GM19193 (cell line): ENCODE data around the gene DBN1.

Source experiments
- POLR2A ChIP-seq: IDR thresholded peaks from 4 replicates; pipeline ENCODE4 v1.6.1; 2011; ENCODE audit not compliant: insufficient read depth, insufficient read length; ENCODE audit errors: extremely low read depth

The DBN1 gene

DNA sequence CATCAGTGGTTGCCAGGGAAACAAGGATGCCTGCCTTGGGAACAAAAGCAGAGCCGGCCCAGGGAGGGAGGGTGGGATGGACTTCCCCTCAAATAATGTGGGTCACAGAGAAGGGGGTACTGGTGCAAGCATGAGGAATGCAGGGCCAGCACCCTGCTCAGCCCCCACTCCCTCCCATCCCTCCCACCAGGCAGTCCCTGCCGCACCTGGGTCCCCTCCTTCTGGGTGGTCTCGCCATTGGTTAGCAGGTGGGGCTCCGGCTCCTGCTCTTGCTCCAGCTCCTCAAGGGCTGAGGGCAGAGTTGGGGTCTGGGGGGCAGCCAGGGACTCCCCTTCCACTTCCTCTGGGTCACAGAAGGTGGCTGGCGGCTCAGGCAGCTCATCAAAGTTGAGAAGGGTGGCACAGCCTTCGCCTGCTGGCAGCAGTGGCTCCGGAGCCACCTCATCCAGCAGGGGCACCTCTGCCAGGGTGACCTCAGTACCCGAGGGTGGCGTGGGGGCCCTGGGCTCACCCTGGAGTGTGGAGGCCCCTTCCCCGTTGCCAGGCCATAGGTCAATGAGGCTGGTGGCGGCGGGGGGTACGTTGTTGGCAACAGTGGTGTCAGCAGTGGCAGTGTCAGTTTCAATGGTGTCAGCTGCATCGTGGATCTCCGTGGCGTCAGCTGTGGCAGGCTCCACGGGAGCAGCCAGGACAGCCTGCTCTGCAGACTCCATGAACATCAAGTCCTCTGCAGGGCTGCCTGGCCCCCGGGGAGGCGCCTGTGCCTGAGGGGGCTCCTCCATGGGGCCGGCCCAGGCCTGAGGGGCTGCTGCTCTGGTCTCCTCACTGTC is 15.4 kb downstream of the DBN1 start:
- no peak for TF ChIP-seq POLR2A

DNA sequence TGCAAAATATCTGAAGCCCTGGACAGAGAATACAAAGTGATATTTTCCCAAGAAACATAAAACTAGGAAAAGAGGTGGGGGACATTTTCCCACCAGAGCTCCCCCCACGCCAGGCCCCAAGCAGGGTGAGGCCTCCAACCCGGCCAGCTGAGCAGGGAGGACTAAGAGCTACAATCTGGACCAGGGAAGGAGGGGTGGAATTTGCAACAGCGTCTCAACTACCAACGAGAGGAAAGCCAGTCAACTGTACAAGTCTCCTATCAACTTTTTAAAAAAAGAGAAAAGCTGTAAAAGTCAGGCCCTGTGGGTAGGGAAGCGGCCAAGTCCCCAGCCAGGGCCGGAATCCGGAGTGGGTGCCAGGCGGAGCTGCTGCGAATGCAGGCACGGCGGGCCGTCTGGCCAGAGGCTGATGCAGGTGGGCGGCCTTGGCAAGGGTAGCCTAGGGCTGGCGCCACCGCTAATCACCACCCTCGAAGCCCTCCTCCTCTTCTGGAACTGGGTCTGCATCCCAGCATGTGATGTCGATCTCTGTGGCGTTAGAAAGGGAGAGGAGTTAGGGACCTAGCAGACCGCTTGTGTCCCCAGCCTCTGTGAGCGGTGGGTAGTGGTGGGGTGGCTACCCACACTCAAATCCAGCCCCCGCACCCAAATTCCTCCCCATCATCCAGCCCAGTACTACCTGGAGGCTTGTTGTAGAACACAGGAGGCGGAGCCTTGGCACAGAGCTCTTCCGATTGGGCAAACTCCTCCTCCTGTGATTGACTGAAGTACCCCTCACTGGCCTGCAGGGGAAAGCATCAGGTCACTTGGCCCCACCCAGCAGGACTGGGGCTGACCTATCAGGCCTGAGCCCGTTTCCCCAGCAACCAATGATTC is 16.2 kb downstream of the DBN1 start:
- no peak for TF ChIP-seq POLR2A

DNA sequence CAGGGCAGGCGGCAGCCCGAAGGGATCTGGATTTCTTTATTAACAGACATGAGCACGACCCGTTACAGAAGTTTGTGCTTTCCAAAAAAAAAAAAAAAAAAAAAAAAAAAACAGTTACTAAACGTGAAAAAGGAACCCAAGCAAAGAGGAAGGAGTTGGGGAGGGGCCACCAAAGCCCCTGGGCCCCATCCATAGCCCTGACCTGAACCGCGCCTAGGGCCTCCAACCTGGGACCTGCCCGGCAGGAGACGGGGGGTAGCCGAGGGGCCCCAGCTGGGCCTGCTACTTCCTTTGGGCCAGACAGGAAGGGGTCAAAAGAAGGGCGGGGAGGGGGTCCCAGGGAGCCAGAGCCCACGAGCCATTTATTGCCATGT is 16.9 kb downstream of the DBN1 start:
- TF ChIP-seq POLR2A = no peak

DNA sequence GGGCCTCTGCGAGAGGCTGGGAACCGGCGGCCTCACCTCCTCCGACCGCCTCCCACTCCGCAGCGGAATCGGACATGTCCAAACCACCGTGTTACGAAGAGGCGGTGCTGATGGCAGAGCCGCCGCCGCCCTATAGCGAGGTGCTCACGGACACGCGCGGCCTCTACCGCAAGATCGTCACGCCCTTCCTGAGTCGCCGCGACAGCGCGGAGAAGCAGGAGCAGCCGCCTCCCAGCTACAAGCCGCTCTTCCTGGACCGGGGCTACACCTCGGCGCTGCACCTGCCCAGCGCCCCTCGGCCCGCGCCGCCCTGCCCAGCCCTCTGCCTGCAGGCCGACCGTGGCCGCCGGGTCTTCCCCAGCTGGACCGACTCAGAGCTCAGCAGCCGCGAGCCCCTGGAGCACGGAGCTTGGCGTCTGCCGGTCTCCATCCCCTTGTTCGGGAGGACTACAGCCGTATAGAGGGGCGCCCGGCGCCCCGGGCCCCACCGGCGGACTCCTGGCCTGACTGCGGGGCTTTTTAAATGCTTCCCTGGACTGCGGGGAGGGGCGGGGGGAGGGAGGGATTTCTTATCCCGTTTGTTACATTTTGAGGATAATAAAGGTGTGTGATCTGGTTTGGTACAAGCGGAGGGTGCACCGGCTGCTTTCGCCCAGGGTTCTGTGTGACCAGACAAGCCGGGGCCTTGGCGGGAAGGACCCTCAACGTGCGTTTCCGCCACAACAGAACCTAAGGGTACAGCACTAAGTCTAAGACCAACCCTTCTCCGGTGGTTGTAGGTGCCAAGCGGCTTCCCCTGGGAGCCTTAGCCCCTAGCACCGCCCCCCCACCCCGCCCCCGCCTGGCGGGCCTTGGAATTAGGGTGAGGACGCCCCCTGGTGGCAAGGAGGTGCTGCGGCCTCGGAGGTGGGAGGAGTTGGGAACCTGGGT is 17.5 kb downstream of the DBN1 start:
- TF ChIP-seq POLR2A = no peak

DNA sequence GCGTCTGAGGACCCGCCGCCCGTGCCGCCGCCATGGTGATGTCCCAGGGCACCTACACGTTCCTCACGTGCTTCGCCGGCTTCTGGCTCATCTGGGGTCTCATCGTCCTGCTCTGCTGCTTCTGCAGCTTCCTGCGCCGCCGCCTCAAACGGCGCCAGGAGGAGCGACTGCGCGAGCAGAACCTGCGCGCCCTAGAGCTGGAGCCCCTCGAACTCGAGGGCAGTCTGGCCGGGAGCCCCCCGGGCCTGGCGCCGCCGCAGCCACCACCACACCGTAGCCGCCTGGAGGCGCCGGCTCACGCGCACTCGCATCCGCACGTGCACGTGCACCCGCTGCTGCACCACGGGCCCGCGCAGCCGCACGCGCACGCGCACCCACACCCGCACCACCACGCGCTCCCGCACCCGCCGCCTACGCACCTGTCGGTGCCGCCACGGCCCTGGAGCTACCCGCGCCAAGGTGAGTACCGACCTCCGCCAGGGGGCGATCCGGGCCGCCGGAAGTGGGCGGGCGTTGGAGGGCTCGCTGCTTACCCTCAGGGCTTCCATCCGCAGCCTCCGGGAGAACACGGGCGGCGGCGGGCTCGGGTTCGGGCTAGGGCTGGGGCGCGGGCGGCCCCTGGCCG is 18.3 kb downstream of the DBN1 start:
- TF ChIP-seq POLR2A = peak; percentile 55

DNA sequence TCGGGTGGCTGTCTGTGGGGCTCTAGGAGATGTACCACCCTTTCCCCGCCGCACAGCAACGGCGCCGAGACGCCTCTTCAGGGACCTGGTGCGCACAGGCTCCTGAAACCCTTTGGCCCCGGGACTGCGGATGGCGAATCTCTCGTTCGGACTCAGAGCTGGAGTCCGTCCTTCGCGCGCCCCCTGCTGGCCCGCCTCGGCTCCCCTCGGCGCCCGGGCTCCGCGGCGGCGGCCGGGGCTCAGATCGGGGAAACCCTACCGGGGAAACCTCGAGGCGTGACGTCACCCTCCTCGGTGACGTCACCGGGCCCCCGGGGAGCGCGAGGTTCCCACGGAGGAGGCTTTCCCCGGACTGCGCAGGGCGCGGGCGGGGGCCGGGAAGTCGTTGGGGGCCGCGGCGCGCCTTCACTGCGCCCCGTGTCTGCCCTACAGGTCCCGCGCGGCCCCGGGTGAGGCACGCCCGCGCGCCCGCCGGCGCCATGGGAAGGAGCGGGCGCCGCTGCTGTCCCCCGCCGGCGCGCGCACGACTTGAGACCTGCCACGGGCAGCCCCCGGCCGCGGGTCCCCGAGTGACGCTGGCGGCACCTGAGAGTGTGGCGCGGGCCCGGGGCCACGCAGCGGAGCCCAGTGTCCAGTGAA is 18.9 kb downstream of the DBN1 start:
- TF ChIP-seq POLR2A = peak; percentile 18

DNA sequence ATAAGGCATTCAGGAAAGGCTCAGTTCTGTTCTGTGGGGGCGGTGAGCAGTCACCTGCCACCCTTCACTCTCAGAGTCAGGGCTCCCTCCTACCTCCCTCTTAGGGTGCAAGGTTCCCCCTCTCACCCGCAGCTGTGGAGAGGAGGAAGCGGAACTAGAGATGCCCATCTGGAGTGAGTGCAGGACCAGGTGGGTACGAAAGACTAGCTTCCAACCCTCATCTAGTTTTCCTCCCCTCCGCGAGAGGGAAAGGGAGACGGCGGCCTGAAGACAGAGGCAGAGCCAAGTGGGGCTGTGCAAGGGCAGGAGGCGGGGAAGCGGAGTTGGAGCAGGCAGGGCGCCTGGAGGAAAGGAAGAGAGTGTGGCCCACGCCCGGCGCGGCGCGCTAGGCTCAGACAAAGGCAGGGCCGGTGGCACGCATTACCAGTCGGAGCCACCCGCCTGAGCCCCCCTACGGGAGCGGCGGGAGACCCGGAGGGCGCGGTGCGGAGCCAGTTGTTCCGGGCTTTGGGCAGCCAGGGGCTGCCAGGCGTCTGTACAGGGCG is 19.5 kb downstream of the DBN1 start:
- TF ChIP-seq POLR2A = no peak

DNA sequence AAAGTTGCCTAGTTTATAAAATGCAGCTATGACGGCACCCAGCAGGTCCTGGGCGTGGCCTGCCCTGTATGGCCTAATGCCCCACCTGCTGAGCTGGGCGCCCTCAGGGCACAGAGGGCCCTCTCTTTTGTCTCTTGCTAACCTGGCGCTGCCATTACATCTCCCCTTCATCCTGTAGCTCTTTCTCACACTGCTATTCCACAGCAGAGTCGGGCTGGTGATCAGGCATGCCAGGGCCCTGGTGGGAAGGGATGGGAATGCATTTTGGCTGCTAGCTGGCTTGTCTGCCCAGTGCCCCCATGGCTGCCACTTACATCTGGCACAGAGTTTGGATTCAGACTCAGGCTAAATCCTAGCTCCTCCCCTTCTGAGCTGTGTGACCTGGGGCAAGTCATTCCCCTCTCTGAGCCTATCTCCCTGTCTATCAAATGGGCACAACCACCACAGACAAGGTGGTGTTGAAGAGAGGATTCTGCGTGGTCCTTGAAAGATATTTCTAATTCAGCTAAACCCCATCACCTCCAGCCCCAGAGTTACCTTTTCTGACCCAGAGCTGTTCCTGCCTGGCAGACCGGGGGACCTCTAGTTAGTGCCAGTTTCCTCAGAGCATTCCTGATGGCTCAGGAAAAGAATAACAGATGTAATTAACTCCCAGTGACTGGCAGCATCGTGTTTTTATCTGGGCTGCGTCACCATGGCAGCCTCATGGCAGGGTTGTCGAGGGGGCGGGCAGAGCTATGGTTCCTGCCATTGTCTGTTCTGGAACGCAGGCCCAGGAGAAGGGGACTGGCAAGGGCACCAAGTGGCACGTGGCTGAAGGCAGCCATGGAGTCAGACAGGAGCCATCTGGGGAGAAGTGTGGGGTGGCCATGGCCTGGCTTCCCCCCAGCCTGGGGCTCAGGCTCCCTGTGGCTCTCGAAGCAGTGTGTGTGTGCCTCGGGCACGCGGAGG is 20.5 kb downstream of the DBN1 start:
- no peak for TF ChIP-seq POLR2A

DNA sequence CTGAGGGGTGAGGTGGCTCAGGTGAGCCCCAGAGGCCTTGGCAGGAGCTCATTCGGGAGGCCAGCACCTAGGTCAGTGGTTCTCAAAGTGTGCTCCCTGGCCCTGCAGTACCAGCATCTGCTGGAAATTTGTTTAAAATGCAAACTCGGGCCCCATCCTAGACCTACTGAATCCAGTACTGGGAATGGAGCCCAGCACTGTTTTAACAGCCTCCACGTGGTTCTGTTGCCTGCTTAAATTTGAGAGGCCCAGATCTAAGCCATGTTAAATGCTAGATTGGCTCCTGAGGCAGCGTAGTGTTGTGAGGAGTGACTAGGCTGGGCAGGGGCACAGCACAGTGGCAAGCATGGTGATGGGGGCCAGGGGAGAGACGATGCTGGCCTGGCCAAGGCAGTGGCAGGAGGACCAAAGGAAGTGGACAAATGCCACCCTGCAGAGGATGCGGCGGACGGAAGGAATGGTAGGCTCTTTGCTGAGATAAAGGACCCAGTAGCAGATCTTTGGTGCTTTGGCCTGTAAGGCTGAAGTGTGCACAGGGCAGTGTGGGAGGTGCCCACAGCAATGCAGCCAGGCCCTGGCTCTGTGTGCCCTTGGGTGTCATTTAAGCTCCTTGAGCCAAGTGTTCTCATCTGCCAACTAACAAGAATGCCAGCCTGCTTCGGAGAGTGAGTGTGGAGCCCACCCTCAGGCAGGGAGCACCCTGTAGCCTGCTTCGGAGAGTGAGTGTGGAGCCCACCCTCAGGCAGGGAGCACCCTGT is 22.6 kb downstream of the DBN1 start:
- no peak for TF ChIP-seq POLR2A

DNA sequence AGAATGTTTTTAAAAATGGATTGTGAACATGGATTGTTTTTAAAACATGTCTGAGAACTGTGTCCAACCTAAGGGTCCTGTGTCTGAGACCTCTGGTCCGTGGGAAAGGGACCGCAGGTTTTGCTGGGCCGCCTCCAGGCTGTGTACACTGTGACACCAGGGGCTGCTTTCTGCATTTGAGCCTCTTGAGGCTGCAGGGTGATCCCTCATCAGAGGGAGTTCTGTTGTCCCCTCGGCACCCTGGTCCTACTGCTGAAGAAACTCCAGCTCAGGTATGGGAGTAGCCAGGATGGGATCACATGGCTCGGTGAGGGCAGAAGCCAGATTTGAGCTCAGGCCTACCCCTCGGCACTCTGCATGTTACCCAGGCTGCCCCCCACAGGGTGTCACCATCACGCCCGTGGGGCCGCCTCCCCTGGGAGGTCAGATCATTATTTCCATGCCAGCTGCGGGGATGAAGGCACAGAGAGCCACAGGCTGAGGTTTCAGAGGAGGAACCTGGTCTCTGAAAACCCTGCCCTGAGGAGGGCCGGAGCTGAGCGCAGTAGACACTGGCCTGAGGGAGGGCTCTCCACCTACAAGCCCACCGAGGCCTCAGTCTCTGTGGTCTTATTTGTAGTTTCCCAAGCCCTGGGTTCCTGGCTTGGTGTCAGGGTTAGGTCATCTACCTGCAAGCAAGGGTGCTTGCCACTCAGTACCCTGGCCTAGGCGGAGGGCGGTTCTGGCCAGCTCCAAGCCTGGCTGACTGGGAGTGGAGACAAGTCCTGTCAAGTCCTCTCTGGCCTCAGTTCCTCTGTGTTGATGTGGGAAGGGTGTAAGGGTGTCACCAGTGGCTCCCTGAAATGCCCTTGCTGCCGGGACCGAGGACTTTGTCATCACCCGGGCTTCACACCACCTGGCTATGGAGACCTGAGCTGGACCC is 24.0 kb downstream of the DBN1 start:
- peak; percentile 34 for TF ChIP-seq POLR2A
